ENCODE data around the gene TYMS. TPM values are rescaled to one million over a fixed set of nuclear protein-coding genes. Genes with fewer than 3 reads are reported as not detected.
A peak's percentile ranks its signal among the peaks of the same experiment; 100 is the strongest.

TYMS gene
- total RNA-seq, 1 donor, result 25.7 TPM

DNA sequence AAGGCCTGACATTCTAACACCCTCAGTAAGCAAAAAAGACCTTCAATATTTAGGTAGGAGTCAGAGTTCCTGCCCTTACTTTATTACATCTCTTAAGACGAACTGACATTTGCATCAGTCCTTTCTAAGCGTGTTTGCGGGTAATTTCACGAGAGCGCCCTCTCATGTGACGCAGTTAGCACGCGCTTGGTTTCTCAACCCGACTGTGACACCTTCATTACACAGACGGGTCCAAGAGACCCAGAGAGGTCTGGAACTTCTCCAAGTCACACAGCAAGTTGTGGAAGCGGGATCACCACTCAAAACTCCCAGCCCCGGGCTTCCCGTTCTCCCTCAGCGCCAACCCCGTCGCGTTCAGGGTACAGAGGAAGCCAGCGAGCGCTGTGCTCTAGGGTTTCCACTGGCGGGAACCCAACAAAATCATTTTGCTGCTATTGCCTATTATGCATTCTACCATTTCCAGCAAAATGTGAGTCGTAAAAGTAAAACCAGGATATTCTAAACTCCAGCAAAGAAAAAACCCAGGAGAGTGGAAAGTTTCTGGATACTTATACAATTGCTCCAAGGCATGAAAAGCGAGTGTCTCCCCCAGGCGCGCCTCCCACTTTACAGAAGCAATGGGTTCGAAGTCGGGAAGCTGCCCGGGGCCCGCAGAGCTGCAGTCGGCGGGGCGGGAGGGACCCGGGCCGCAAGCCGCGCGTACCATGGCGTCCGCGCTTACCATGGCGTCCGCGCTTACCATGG lies 54.4 kb downstream of the TYMS start:
- TF ChIP-seq, protein P1, sequence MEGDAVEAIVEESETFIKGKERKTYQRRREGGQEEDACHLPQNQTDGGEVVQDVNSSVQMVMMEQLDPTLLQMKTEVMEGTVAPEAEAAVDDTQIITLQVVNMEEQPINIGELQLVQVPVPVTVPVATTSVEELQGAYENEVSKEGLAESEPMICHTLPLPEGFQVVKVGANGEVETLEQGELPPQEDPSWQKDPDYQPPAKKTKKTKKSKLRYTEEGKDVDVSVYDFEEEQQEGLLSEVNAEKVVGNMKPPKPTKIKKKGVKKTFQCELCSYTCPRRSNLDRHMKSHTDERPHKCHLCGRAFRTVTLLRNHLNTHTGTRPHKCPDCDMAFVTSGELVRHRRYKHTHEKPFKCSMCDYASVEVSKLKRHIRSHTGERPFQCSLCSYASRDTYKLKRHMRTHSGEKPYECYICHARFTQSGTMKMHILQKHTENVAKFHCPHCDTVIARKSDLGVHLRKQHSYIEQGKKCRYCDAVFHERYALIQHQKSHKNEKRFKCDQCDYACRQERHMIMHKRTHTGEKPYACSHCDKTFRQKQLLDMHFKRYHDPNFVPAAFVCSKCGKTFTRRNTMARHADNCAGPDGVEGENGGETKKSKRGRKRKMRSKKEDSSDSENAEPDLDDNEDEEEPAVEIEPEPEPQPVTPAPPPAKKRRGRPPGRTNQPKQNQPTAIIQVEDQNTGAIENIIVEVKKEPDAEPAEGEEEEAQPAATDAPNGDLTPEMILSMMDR (IDR thresholded peaks at IDR 0.05; ENCODE audit: insufficient read depth, low read length), result no peak
- H3K4me3 ChIP-seq (ENCODE audit: low read depth, low read length), result peak overlapping the region; percentile 82
- peak; percentile 96 for DNase-seq (ENCODE audit: low read depth)

DNA sequence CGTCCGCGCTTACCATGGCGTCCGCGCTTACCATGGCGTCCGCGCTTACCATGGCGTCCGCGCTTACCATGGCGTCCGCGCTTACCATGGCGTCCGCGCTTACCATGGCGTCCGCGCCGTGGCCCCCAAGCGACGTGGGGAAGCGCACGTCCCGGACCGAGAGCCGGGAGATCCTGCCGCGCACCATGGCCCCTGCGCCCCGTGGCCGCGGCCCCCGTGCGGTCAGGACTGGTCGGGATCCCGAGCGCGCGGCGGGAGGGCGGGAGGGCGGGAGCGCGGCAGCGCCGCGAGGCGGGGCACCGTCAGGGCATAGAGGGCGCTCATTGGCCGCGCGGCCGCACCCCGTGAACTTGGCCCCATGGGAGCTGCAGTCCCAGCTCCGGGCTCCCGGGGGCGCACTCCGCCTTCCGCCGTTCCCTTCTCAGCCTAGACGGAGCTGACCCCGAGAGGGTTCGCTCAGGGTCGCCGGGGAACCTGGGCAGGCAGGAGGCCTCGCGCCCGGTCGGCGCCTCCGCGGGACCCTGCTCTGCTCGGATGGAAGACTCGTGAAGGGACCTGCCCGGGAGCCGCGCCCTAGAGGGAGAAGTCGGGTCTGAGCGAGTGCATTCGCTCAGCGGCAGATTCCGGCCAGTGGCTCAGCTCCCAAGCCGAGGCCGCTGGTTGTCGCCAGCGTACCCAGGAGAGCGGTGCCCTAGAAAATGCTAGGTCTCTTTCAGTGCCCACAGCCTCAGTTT lies 55.1 kb downstream of the TYMS start, which contains the start of gene ENOSF1:
ENOSF1 (minus strand) TSS at position 230 of the 734 bp plus-strand sequence; CDS start at position 187, 43 bp downstream.
- H3K4me3 ChIP-seq (ENCODE audit: low read depth, low read length), result peak within 1 kb of the TSS; percentile 82
- TF ChIP-seq, protein P1 (IDR thresholded peaks at IDR 0.05; ENCODE audit: insufficient read depth, low read length), result peak; percentile 76
- DNase-seq (ENCODE audit: low read depth), result peak; percentile 74

DNA sequence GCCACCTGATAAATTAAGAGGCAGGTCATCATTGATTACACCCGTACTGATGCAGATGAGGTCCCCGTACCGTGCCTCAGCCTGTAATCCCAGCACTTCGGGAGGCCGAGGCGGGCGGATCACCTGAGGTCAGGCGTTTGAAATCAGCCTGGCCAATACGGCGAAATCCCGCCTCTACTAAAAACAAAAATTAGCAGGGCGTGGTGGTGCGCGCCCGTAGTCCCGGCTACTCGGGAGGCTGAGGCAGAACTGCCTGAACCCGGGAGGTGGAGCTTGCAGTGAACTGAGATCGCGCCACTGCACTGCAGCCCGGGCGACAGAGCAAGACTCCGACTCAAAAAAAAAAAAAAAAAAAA lies 55.7 kb downstream of the TYMS start:
- H3K4me3 ChIP-seq (ENCODE audit: low read depth, low read length), result peak overlapping the region; percentile 61
- no peak for DNase-seq (ENCODE audit: low read depth)
- TF ChIP-seq, protein P1 (IDR thresholded peaks at IDR 0.05; ENCODE audit: insufficient read depth, low read length), result no peak

DNA sequence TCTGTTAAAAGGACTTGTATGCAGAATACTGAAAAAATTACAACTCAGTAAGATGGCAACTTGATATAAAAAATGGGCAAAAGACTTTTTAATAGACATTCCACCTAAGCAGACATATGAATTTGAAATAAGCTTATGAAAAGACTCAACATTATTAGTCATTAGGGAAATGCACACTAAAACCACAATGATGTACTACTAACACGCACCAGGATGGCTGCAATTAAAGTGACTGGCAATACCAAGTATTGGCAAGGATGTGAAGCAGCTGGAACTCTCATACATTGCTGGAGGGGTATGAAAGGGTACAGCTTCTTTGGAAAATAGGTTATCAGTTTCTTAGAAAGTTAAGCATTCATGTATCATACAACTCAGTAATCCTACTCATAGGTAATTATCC lies 58.2 kb downstream of the TYMS start:
- peak; percentile 77 for DNase-seq (ENCODE audit: low read depth)
- H3K4me3 ChIP-seq (ENCODE audit: low read depth, low read length), result no peak overlapping the region
- TF ChIP-seq, protein P1 (IDR thresholded peaks at IDR 0.05; ENCODE audit: insufficient read depth, low read length), result no peak

DNA sequence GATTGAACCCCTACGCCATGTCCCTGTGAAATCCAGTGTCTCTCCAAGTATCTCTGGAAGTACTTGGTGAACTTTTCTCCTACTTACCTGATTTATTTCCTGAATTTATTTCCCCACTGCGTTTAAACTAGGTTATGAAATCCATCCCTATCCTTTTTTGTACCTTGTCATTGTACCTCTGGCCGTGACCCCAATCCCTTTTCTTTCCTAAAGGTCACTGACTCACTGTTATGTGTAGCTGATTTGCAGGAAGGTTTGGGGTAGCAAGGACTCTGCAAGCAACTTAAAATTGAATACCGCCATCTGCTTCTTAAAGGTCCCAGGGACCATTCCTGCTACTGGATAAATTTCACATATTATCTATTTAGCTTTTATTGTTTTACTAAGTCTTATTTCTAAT lies 59.5 kb downstream of the TYMS start:
- DNase-seq (ENCODE audit: low read depth), result no peak
- H3K4me3 ChIP-seq (ENCODE audit: low read depth, low read length), result no peak overlapping the region
- TF ChIP-seq, protein P1 (IDR thresholded peaks at IDR 0.05; ENCODE audit: insufficient read depth, low read length), result no peak

Other genes with a start within 250 kb of the TYMS start
- 63.9 and 109 TPM in 2 replicates for gene COLEC12, start 157.0 kb upstream of the TYMS start, total RNA-seq (ENCODE audit: low replicate concordance)
- gene CETN1, start 77.3 kb upstream of the TYMS start, total RNA-seq (ENCODE audit: low replicate concordance), result not detected in 2 replicates
- 0.27 TPM in 1 of 2 replicates, not detected in the other for gene CLUL1, start 60.7 kb upstream of the TYMS start, total RNA-seq (ENCODE audit: low replicate concordance)
- gene ENOSF1, start 55.0 kb downstream of the TYMS start, total RNA-seq (ENCODE audit: low replicate concordance), result 49.5 and 55.7 TPM in 2 replicates
- gene YES1, start 154.6 kb downstream of the TYMS start, total RNA-seq (ENCODE audit: low replicate concordance), result 43.1 and 156 TPM in 2 replicates
- 0.16 and 0.72 TPM in 2 replicates for gene ADCYAP1, start 247.2 kb downstream of the TYMS start, total RNA-seq (ENCODE audit: low replicate concordance)